SK-N-SH treated with all-trans-retinoic acid at 6 μM for 48 hours (cell line): ENCODE results near the gene FAM234B.

Source experiments
- CREB5 ChIP-seq: fragments of 250-450 bp; sonication (Bioruptor Pico); IDR thresholded peaks from 2 replicates; pipeline ENCODE4 v1.5.1; 2020; ENCODE audit warnings: low read depth, mild to moderate bottlenecking, moderate library complexity
- CSDC2 ChIP-seq: fragments of 250-450 bp; sonication (Bioruptor Pico); IDR thresholded peaks from 2 replicates; pipeline ENCODE4 v1.5.0; 2020; ENCODE audit warnings: mild to moderate bottlenecking, moderate library complexity
- ESRRG ChIP-seq: fragments of 250-450 bp; sonication (Bioruptor Pico); IDR thresholded peaks from 2 replicates; pipeline ENCODE4 v1.6.1; 2021; ENCODE audit warnings: mild to moderate bottlenecking
- PATZ1 ChIP-seq: fragments of 250-450 bp; sonication (Bioruptor Pico); IDR thresholded peaks from 2 replicates; pipeline ENCODE4 v1.8.0; 2020; ENCODE audit warnings: mild to moderate bottlenecking, moderate library complexity, borderline replicate concordance
- RARB ChIP-seq: fragments of 250-450 bp; sonication (Bioruptor Pico); IDR thresholded peaks from 2 replicates; pipeline ENCODE4 v1.8.0; 2021; ENCODE audit warnings: mild to moderate bottlenecking, moderate library complexity
- TOX ChIP-seq: fragments of 250-450 bp; sonication (Bioruptor Pico); IDR thresholded peaks from 2 replicates; pipeline ENCODE4 v1.8.0; 2021; ENCODE audit warnings: mild to moderate bottlenecking, moderate library complexity, borderline replicate concordance
- ZC3H10 ChIP-seq: fragments of 250-450 bp; sonication (Bioruptor Pico); IDR thresholded peaks from 2 replicates; pipeline ENCODE4 v1.5.1; 2021; ENCODE audit warnings: mild to moderate bottlenecking, moderate library complexity
- ZFP3 ChIP-seq: fragments of 250-450 bp; sonication (Bioruptor Pico); IDR thresholded peaks from 2 replicates; pipeline ENCODE4 v1.5.0; 2020; ENCODE audit warnings: mild to moderate bottlenecking, moderate library complexity
- ZFP30 ChIP-seq: fragments of 450-650 bp; formaldehyde crosslinking; IDR thresholded peaks from 2 replicates; pipeline ENCODE4 v1.5.0; 2022; ENCODE audit warnings: mild to moderate bottlenecking, moderate library complexity

GRCh38 chr12:12999959-13000615 lies 44.1 kb upstream of the FAM234B start, which contains the start of gene HEBP1:
- TF ChIP-seq CSDC2 (CRISPR knock-in tag) (no peak), RARB (CRISPR knock-in tag) (no peak), PATZ1 (CRISPR knock-in tag) (no peak), ZC3H10 (CRISPR knock-in tag) (no peak), ZFP3 (CRISPR knock-in tag) (no peak), ZFP30 (CRISPR knock-in tag) (no peak), CREB5 (no peak), ESRRG (CRISPR knock-in tag) (no peak), TOX (CRISPR knock-in tag) (no peak)
